DOHH2 (cell line): Measurements from ENCODE around the gene C1QTNF4.

Experiments used
- EZH2phosphoT487 ChIP-seq: fragments of 200-600 bp; sonication (generic); IDR thresholded peaks from 2 replicates; pipeline ENCODE4 v1.6.1; 2017; ENCODE audit warnings: borderline replicate concordance, mild to moderate bottlenecking, antibody characterized with exemption, low read length, moderate library complexity, mixed read lengths
- TF ChIP-seq, protein P1 (sequence below): fragments of 200-600 bp; sonication (generic); IDR thresholded peaks from one replicate; pipeline ENCODE4 v1.5.1; 2014; ENCODE audit warnings: antibody characterized with exemption, mild to moderate bottlenecking, low read depth, low read length; ENCODE audit not compliant: poor library complexity, severe bottlenecking

DNA sequence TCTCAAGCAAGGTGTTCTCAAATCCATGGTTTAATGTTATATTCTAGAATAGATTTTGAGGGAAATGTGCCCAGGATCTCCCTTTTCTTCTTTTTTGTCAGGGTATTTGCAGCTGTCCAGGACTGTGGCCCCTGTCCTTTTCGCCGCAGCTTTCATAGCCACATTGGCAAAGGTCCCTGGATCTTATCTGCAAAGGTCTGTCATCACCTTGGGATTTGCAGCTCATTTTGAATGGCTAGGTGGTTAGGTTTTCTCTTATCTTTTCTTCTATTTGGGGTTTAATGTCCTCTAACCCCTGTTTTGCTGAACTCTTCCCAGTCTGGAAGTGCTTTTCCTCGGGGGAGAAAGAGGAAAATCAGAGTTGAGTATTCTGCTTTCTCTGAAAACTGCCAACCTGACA is 11.7 kb upstream of the C1QTNF4 start:
- TF ChIP-seq, protein P1, sequence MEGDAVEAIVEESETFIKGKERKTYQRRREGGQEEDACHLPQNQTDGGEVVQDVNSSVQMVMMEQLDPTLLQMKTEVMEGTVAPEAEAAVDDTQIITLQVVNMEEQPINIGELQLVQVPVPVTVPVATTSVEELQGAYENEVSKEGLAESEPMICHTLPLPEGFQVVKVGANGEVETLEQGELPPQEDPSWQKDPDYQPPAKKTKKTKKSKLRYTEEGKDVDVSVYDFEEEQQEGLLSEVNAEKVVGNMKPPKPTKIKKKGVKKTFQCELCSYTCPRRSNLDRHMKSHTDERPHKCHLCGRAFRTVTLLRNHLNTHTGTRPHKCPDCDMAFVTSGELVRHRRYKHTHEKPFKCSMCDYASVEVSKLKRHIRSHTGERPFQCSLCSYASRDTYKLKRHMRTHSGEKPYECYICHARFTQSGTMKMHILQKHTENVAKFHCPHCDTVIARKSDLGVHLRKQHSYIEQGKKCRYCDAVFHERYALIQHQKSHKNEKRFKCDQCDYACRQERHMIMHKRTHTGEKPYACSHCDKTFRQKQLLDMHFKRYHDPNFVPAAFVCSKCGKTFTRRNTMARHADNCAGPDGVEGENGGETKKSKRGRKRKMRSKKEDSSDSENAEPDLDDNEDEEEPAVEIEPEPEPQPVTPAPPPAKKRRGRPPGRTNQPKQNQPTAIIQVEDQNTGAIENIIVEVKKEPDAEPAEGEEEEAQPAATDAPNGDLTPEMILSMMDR, result no peak
- no peak for TF ChIP-seq EZH2phosphoT487
